GM12878 (cell line): ENCODE data around the gene ZNF101. TPM values are rescaled to one million over a fixed set of nuclear protein-coding genes. Genes with fewer than 3 reads are reported as not detected.

ENCODE experiments used
- CBX5 ChIP-seq: sonication (generic); IDR thresholded peaks from 2 replicates; pipeline ENCODE4 v1.6.1; 2016; ENCODE audit warnings: low read depth, moderate library complexity, mild to moderate bottlenecking, inconsistent platforms
- CHD2 ChIP-seq: IDR thresholded peaks from 2 replicates; pipeline ENCODE4 v1.6.1; 2011; ENCODE audit warnings: low read depth, low read length, improper control_type of control experiment, borderline replicate concordance
- CHD4 ChIP-seq: fragments of 200-600 bp; sonication (generic); IDR thresholded peaks from 2 replicates; pipeline ENCODE4 v1.6.1; 2016; ENCODE audit warnings: mild to moderate bottlenecking
- CREB1 ChIP-seq: IDR thresholded peaks from 2 replicates; pipeline ENCODE4 v1.6.1; 2012; ENCODE audit warnings: low read depth, mild to moderate bottlenecking, inconsistent platforms
- CTCF ChIP-seq, 3 experiments: IDR thresholded peaks in 2 of 3; conservative IDR thresholded peaks in 1 of 3; 2 replicates each; pipeline ENCODE4 v1.5.1; 2011; ENCODE audit warnings: low read depth in 3 of 3, low read length in 3 of 3, mild to moderate bottlenecking in 3 of 3, control low read depth in 2 of 3, moderate library complexity in 2 of 3, inconsistent platforms in 1 of 3, mixed read lengths in 1 of 3; ENCODE audit not compliant: control insufficient read depth in 2 of 3, insufficient read depth in 1 of 3; ENCODE audit errors: extremely low read depth in 1 of 3
- EED ChIP-seq: sonication (generic); IDR thresholded peaks from 2 replicates; pipeline ENCODE4 v1.6.1; 2016; ENCODE audit warnings: antibody characterized with exemption, low read depth
- ESRRA ChIP-seq: IDR thresholded peaks from 2 replicates; pipeline ENCODE4 v1.6.1; 2012; ENCODE audit warnings: mild to moderate bottlenecking, low read length, improper control_type of control experiment
- FOXM1 ChIP-seq: IDR thresholded peaks from 2 replicates; pipeline ENCODE4 v1.6.1; 2012; ENCODE audit warnings: low read depth, mild to moderate bottlenecking, inconsistent platforms, low read length, moderate library complexity
- HDAC2 ChIP-seq: fragments of 200-600 bp; sonication (generic); IDR thresholded peaks from 2 replicates; pipeline ENCODE4 v1.6.1; 2017
- IKZF2 ChIP-seq, 2 experiments: fragments of 450-650 bp; IDR thresholded peaks; 2 replicates each; pipeline ENCODE4 v1.6.1; 2017; ENCODE audit warnings: mild to moderate bottlenecking in 2 of 2, moderate library complexity in 2 of 2
- JUND ChIP-seq: IDR thresholded peaks from 2 replicates; pipeline ENCODE4 v1.6.1; 2012; ENCODE audit warnings: low read depth, mild to moderate bottlenecking, low read length, improper control_type of control experiment, moderate library complexity
- KDM1A ChIP-seq: fragments of 200-600 bp; sonication (generic); IDR thresholded peaks from 2 replicates; pipeline ENCODE4 v1.6.1; 2016; ENCODE audit warnings: borderline replicate concordance
- KLF5 ChIP-seq: fragments of 450-650 bp; IDR thresholded peaks from 2 replicates; pipeline ENCODE4 v1.6.1; 2014; ENCODE audit warnings: mild to moderate bottlenecking; ENCODE audit not compliant: partially characterized antibody
- MEF2A ChIP-seq: IDR thresholded peaks from 2 replicates; pipeline ENCODE4 v1.6.1; 2011; ENCODE audit warnings: low read depth, mild to moderate bottlenecking, low read length, moderate library complexity; ENCODE audit not compliant: insufficient read depth
- MEF2B ChIP-seq: fragments of 450-650 bp; IDR thresholded peaks from 2 replicates; pipeline ENCODE4 v1.6.1; 2018; ENCODE audit warnings: mild to moderate bottlenecking, moderate library complexity; ENCODE audit not compliant: partially characterized antibody, poor library complexity, severe bottlenecking
- NR2F1 ChIP-seq: fragments of 450-650 bp; conservative IDR thresholded peaks from 2 replicates; pipeline ENCODE4 v1.6.1; 2017; ENCODE audit warnings: mild to moderate bottlenecking
- PAX8 ChIP-seq: fragments of 450-650 bp; IDR thresholded peaks from 2 replicates; pipeline ENCODE4 v1.6.1; 2017; ENCODE audit warnings: mild to moderate bottlenecking, moderate library complexity
- PBX3 ChIP-seq: IDR thresholded peaks from 2 replicates; pipeline ENCODE4 v1.6.1; 2011; ENCODE audit warnings: mild to moderate bottlenecking, low read depth, low read length, moderate library complexity; ENCODE audit not compliant: insufficient replicate concordance
- RAD21 ChIP-seq: IDR thresholded peaks from 2 replicates; pipeline ENCODE4 v1.6.1; 2011; ENCODE audit warnings: mild to moderate bottlenecking, low read depth, low read length, moderate library complexity; ENCODE audit not compliant: insufficient read depth
- RUNX3 ChIP-seq: IDR thresholded peaks from 2 replicates; pipeline ENCODE4 v1.6.1; 2012; ENCODE audit warnings: low read length, inconsistent platforms
- SUZ12 ChIP-seq: fragments of 200-600 bp; sonication (generic); IDR thresholded peaks from one replicate; pipeline ENCODE4 v1.6.1; 2018; ENCODE audit warnings: antibody characterized with exemption, mild to moderate bottlenecking; ENCODE audit not compliant: unreplicated experiment
- USF1 ChIP-seq: IDR thresholded peaks from 2 replicates; pipeline ENCODE4 v1.6.1; 2011; ENCODE audit warnings: borderline replicate concordance, low read depth, mild to moderate bottlenecking, moderate library complexity, mixed read lengths, low read length; ENCODE audit not compliant: insufficient read depth; ENCODE audit errors: extremely low read length
- YBX1 ChIP-seq: fragments of 450-650 bp; IDR thresholded peaks from 2 replicates; pipeline ENCODE4 v1.6.1; 2016; ENCODE audit warnings: antibody characterized with exemption
- YY1 ChIP-seq: IDR thresholded peaks from 2 replicates; pipeline ENCODE4 v1.6.1; 2011; ENCODE audit warnings: low read depth, mild to moderate bottlenecking, low read length
- ZNF274 ChIP-seq: IDR thresholded peaks from one replicate; pipeline ENCODE4 v1.8.0; 2011; ENCODE audit not compliant: insufficient read length, insufficient read depth
- polyA plus RNA-seq, 11 experiments: library from polyadenylated mRNA; depleted of rRNA in 4 of 11; unstranded in 6 of 11; stranded (reverse) in 5 of 11; fragments of >200 nt; fragmentation: Nextera tagmentation in 4 of 11; fragmentation: Illumina TruSeq in 1 of 11; extraction: Ambion mirVana in 4 of 11; extraction: Trizol in 1 of 11; gene quantifications; 1 replicate in 1 of 11; 2 replicates in 10 of 11; pipeline versions ENCODE4 v1.2.1 to v1.2.3, GENCODE V29; 2011 to 2016; ENCODE audit warnings: inconsistent platforms in 2 of 11, missing spikeins in 2 of 11, low read depth in 1 of 11
- total RNA-seq, 4 experiments: library from RNA; depleted of rRNA in 3 of 4; stranded (reverse); fragments of >200 nt in 3 of 4; fragmentation: Illumina TruSeq in 1 of 4; extraction: Trizol in 1 of 4; gene quantifications; 2 replicates each; pipeline versions ENCODE4 v1.2.1 to v1.2.3, GENCODE V29; 2013 to 2021
- TF ChIP-seq, protein P1 (sequence below): fragments of 450-650 bp; IDR thresholded peaks from 2 replicates; pipeline ENCODE4 v1.6.1; 2017; ENCODE audit warnings: borderline replicate concordance

The ZNF101 gene
- total and polyA plus RNA-seq, 10 of the 15 experiments (the other 5 are each of a cell fraction or from before 2014, with no cell fraction given) = 15.2 to 40.5 (median 19.8) TPM

DNA sequence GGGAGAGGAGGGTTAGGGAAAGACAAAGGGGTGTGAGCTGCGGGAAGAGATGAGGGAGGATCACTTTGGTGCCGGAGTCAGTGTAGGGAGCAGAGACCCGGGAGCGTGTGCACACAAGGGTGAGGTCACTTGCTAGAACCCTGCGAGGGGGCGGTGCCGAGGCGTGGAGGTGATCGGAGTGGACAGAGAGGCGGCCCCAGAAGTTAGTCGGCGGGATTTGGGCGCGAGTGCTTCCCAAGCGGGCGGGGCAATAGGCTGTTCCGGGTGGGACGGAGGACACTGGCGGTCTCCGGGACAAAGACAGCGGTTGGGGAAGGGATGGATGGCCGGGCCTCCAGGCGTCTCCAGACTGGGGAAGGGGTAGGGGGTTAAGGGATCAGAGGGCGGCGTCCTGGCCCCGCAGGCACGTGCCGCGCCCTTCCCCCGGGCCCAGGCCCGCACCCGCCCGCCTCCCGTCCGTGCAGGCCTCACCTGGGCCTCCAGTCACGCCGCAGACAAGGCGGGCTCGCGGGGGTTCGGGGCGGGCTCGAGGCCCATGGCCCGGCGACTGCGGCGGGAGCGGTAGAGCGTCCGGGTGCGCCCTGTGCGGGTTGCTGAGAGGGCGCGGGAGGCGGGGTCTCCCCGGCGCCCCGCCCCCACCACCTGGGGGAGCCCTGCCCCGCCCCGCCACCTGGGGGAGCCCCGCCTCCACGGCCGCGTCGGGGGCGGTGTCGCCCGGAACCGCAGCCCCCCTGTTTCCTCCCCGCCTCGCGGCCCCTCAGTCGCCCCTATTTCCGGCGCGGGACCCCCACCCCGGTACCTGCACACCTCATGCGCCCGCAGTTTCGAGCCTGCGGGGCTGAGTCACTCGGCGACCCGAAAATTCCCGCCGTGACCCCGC is 40.8 kb upstream of the ZNF101 start, which contains the start of gene LPAR2 (continued):
- TF ChIP-seq, protein P1, sequence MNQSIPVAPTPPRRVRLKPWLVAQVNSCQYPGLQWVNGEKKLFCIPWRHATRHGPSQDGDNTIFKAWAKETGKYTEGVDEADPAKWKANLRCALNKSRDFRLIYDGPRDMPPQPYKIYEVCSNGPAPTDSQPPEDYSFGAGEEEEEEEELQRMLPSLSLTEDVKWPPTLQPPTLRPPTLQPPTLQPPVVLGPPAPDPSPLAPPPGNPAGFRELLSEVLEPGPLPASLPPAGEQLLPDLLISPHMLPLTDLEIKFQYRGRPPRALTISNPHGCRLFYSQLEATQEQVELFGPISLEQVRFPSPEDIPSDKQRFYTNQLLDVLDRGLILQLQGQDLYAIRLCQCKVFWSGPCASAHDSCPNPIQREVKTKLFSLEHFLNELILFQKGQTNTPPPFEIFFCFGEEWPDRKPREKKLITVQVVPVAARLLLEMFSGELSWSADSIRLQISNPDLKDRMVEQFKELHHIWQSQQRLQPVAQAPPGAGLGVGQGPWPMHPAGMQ = no peak
- TF ChIP-seq SUZ12 (no peak), MEF2B (peak; percentile 41), MEF2A (no peak), YY1 (no peak), HDAC2 (no peak), JUND (no peak), YBX1 (no peak), KDM1A (no peak), CTCF (IDR thresholded peaks at IDR 0.05 in 2 of 3, conservative IDR thresholded peaks at IDR 0.05 in 1 of 3; ENCODE audit: control insufficient read depth in 2 of 3, extremely low read depth in 1 of 3, insufficient read depth in 1 of 3, low read depth in 3 of 3, low read length in 3 of 3) (0 out of 6 replicates have a peak, but pooled peaks of 1 of the 3 experiments have one; percentile 4), ZNF274 (no peak), RUNX3 (peak; percentile 35; the same call in 1 of the 2 replicates), CHD2 (0 out of 2 replicates have a peak, but pooled peaks have one; percentile 33), CREB1 (0 out of 2 replicates have a peak, but pooled peaks have one; percentile 19), CHD4 (no peak), FOXM1 (no peak), EED (no peak), PBX3 (no peak), IKZF2 (IDR thresholded peaks at IDR 0.05) (peak; percentile 34 to 39; a peak in 2 of 4 replicates), PAX8 (no peak), USF1 (peak; percentile 13), KLF5 (no peak), NR2F1 (peak; percentile 76; the same call in 1 of the 2 replicates), ESRRA (no peak), RAD21 (no peak), CBX5 (no peak)
